Neuron (in vitro differentiated cells): ENCODE results near the gene CDC6.
A peak's percentile ranks its signal among the peaks of the same experiment; 100 is the strongest.

Experiments
- H2AFZ ChIP-seq: one replicate; pipeline ENCODE4 v1.6.1; 2013; ENCODE audit warnings: low read depth, mild to moderate bottlenecking, inconsistent platforms, low read length, moderate library complexity
- H3K27me3 ChIP-seq: one replicate; pipeline ENCODE4 v1.6.1; 2013; ENCODE audit warnings: low read length; ENCODE audit not compliant: insufficient read depth
- H3K36me3 ChIP-seq: one replicate; pipeline ENCODE4 v1.6.1; 2013; ENCODE audit warnings: low read length; ENCODE audit not compliant: insufficient read depth
- H3K4me1 ChIP-seq: one replicate; pipeline ENCODE4 v1.6.1; 2013; ENCODE audit warnings: low read length; ENCODE audit not compliant: insufficient read depth
- H3K4me3 ChIP-seq: 2 replicates; pipeline ENCODE4 v1.5.1; 2013; ENCODE audit warnings: mild to moderate bottlenecking, low read length, moderate library complexity
- H3K9me3 ChIP-seq: one replicate; pipeline ENCODE4 v1.6.1; 2013; ENCODE audit warnings: low read length

Gene CDC6

GRCh38 chr17:40266882-40267281 lies 20.8 kb upstream of the CDC6 start:
- Histone ChIP-seq H3K9me3 (no peaks in the 10 kb centered on the region), H2AFZ (no peak overlapping the region), H3K4me3 (no peak overlapping the region), H3K27me3 (no peaks in the 10 kb centered on the region), H3K4me1 (no peaks in the 10 kb centered on the region), H3K36me3 (peaks cover 58% of the 10 kb centered on the region)

- Histone ChIP-seq H3K4me3 (no peak overlapping the region), H3K27me3 (no peaks in the 10 kb centered on the region), H2AFZ (no peak overlapping the region), H3K9me3 (no peaks in the 10 kb centered on the region), H3K36me3 (peaks cover 58% of the 10 kb centered on the region), H3K4me1 (no peaks in the 10 kb centered on the region)
These were observed 19.5 kb upstream of the CDC6 start for GRCh38 chr17:40268141-40268712.

GRCh38 chr17:40278414-40278813 lies 9.3 kb upstream of the CDC6 start:
- Histone ChIP-seq H3K4me1 (no peaks in the 10 kb centered on the region), H3K36me3 (peaks cover 67% of the 10 kb centered on the region), H3K4me3 (no peak overlapping the region), H2AFZ (no peak overlapping the region), H3K9me3 (no peaks in the 10 kb centered on the region), H3K27me3 (no peaks in the 10 kb centered on the region)

GRCh38 chr17:40279402-40279801 lies 8.3 kb upstream of the CDC6 start:
- Histone ChIP-seq H3K36me3 (peaks cover 59% of the 10 kb centered on the region), H3K9me3 (no peaks in the 10 kb centered on the region), H3K4me1 (no peaks in the 10 kb centered on the region), H3K27me3 (no peaks in the 10 kb centered on the region), H2AFZ (no peak overlapping the region), H3K4me3 (no peak overlapping the region)

GRCh38 chr17:40281663-40282062 lies 6.0 kb upstream of the CDC6 start:
- Histone ChIP-seq H3K27me3 (no peaks in the 10 kb centered on the region), H2AFZ (no peak overlapping the region)

GRCh38 chr17:40283662-40284061 lies 4.0 kb upstream of the CDC6 start:
- Histone ChIP-seq H2AFZ (no peak overlapping the region), H3K36me3 (peaks cover 26% of the 10 kb centered on the region), H3K27me3 (no peaks in the 10 kb centered on the region), H3K9me3 (no peaks in the 10 kb centered on the region), H3K4me1 (peaks cover 3% of the 10 kb centered on the region), H3K4me3 (no peak overlapping the region)

More at GRCh38 chr17:40281663-40282062, 6.0 kb upstream of the CDC6 start:
- no peaks in the 10 kb centered on the region for H3K9me3 ChIP-seq
- no peak overlapping the region for H3K4me3 ChIP-seq
- H3K36me3 ChIP-seq = peaks cover 42% of the 10 kb centered on the region
- no peaks in the 10 kb centered on the region for H3K4me1 ChIP-seq

GRCh38 chr17:40284085-40284713 lies 3.5 kb upstream of the CDC6 start:
- Histone ChIP-seq H3K36me3 (peaks cover 21% of the 10 kb centered on the region), H3K27me3 (no peaks in the 10 kb centered on the region), H2AFZ (no peak overlapping the region), H3K4me1 (peaks cover 3% of the 10 kb centered on the region), H3K4me3 (no peak overlapping the region), H3K9me3 (no peaks in the 10 kb centered on the region)

GRCh38 chr17:40286473-40286872 lies 1.2 kb upstream of the CDC6 start:
- Histone ChIP-seq H3K4me1 (peaks cover 3% of the 10 kb centered on the region), H3K4me3 (no peak overlapping the region), H2AFZ (no peak overlapping the region), H3K9me3 (no peaks in the 10 kb centered on the region), H3K27me3 (no peaks in the 10 kb centered on the region), H3K36me3 (peaks cover 24% of the 10 kb centered on the region)

- Histone ChIP-seq H3K36me3 (peaks cover 22% of the 10 kb centered on the region), H2AFZ (peak overlapping the region; percentile 17), H3K9me3 (no peaks in the 10 kb centered on the region), H3K4me3 (peak overlapping the region; percentile 45), H3K27me3 (no peaks in the 10 kb centered on the region), H3K4me1 (peaks cover 3% of the 10 kb centered on the region)
These were observed 553 bp upstream of the CDC6 start for GRCh38 chr17:40287159-40287493.

GRCh38 chr17:40290629-40291280 lies 3.1 kb downstream of the CDC6 start:
- Histone ChIP-seq H3K4me3 (no peak overlapping the region), H3K36me3 (peaks cover 48% of the 10 kb centered on the region), H3K4me1 (peaks cover 3% of the 10 kb centered on the region), H2AFZ (no peak overlapping the region), H3K9me3 (no peaks in the 10 kb centered on the region), H3K27me3 (no peaks in the 10 kb centered on the region)

GRCh38 chr17:40291281-40291664 lies 3.6 kb downstream of the CDC6 start:
- Histone ChIP-seq H3K4me3 (no peak overlapping the region), H3K9me3 (no peaks in the 10 kb centered on the region), H3K27me3 (no peaks in the 10 kb centered on the region), H3K36me3 (peaks cover 53% of the 10 kb centered on the region), H2AFZ (no peak overlapping the region), H3K4me1 (peaks cover 3% of the 10 kb centered on the region)

- H3K9me3 ChIP-seq = no peaks in the 10 kb centered on the region
- no peak overlapping the region for H3K4me3 ChIP-seq
- H3K27me3 ChIP-seq = no peaks in the 10 kb centered on the region
- no peak overlapping the region for H2AFZ ChIP-seq
- no peaks in the 10 kb centered on the region for H3K4me1 ChIP-seq
- H3K36me3 ChIP-seq = peaks cover 69% of the 10 kb centered on the region
These were observed 5.7 kb downstream of the CDC6 start for GRCh38 chr17:40293363-40293762.

- Histone ChIP-seq H3K36me3 (peaks cover 65% of the 10 kb centered on the region), H3K4me1 (no peaks in the 10 kb centered on the region), H3K4me3 (no peak overlapping the region), H2AFZ (no peak overlapping the region), H3K9me3 (no peaks in the 10 kb centered on the region), H3K27me3 (no peaks in the 10 kb centered on the region)
These were observed 8.1 kb downstream of the CDC6 start for GRCh38 chr17:40295488-40296436.
